Erythroblast (primary cell): ENCODE measurements around the gene CTPS2.
"Not testable (repeated sequence)": the region's sequence is repeated elsewhere in the genome, so short reads cannot be mapped to it uniquely, and the experiment has no call there.

Experiments used
- GATA1 ChIP-seq: IDR thresholded peaks from 2 replicates; pipeline ENCODE4 v1.6.1; 2011; ENCODE audit warnings: low read depth, mild to moderate bottlenecking, control low read depth, low read length, moderate library complexity
- POLR2A ChIP-seq: IDR thresholded peaks from 2 replicates; pipeline ENCODE4 v1.6.1; 2011; ENCODE audit warnings: mild to moderate bottlenecking, low read length

DNA sequence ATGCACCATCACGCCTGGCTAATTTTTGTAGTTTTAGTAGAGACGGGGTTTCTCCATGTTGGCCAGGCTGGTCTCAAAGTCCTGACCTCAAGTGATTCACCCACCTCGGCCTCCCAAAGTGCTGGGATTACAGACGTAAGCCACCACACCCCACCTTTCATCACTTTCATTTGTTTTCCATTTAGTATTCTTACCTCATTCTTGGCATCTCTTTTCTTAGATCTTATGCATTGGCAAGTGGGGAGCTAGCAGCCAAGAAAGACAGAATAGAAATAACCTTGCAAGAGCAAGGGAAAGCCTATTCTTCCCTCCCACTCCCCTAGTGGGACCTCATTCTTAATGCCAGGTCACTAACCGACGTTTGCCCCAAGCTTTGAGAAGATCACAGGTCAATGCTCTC is 84.0 kb downstream of the CTPS2 start:
- not testable (repeated sequence) for TF ChIP-seq POLR2A, GATA1
